SJSA1 (cell line): ENCODE results near the gene GPLD1. TPM values are rescaled to one million over a fixed set of nuclear protein-coding genes. Genes with fewer than 3 reads are reported as not detected.
"Not testable (repeated sequence)": the region's sequence is repeated elsewhere in the genome, so short reads cannot be mapped to it uniquely, and the experiment has no call there.

ENCODE experiments used
- DNase-seq, 2 experiments: peaks; one replicate each; pipeline ENCODE4 v3.0.0-alpha.2; 2015 to 2020; ENCODE audit warnings: low spot score in 2 of 2, low read depth in 1 of 2
- H3K27ac ChIP-seq: fragments of 250-450 bp; sonication (Bioruptor Pico); 2 replicates; pipeline ENCODE4 v1.5.1; 2020; ENCODE audit warnings: mild to moderate bottlenecking, moderate library complexity
- H3K27me3 ChIP-seq: fragments of 250-450 bp; sonication (Bioruptor Pico); replicated peaks from 2 replicates; pipeline ENCODE4 v1.5.1; 2020; ENCODE audit warnings: mild to moderate bottlenecking, moderate library complexity
- H3K36me3 ChIP-seq: fragments of 250-450 bp; sonication (Bioruptor Pico); 2 replicates; pipeline ENCODE4 v1.5.1; 2020; ENCODE audit warnings: mild to moderate bottlenecking
- H3K4me1 ChIP-seq: fragments of 250-450 bp; sonication (Bioruptor Pico); replicated peaks from 2 replicates; pipeline ENCODE4 v1.6.1; 2021; ENCODE audit warnings: mild to moderate bottlenecking
- H3K4me3 ChIP-seq: fragments of 250-450 bp; sonication (Bioruptor Pico); 2 replicates; pipeline ENCODE4 v1.5.1; 2020; ENCODE audit warnings: mild to moderate bottlenecking
- H3K9me3 ChIP-seq: fragments of 250-450 bp; sonication (Bioruptor Pico); replicated peaks from 2 replicates; pipeline ENCODE4 v1.5.1; 2020; ENCODE audit warnings: mild to moderate bottlenecking
- total RNA-seq: library from RNA; depleted of rRNA; stranded (reverse); fragments of >200 nt; shearing (Covaris generic); gene quantifications from 2 replicates; pipeline ENCODE4 v1.2.3, GENCODE V29; 2014

The GPLD1 gene
- total RNA-seq, 1 experiment from 2014 or later: 0.74 TPM

DNA sequence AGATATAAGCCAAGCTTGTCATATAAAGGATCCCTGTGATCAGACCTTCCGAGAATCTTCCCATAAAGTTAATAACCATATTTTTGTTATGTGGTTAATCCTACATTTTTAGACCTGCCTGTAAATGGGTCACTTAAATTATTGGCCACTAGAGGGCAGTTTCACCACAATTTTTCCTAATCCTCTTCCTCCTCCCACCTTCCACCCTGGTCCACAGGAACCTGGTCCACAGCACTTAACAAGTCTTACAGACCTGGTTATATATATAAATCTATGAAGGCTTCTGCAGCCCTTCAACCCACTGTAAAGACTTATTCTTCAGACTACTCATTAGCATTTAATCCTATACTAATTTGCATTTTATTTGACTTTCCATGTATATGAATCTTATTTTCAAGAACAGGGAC is 58.3 kb downstream of the GPLD1 start:
- H3K9me3 ChIP-seq: no peaks in the 10 kb centered on the region
- H3K36me3 ChIP-seq: peaks cover 7% of the 10 kb centered on the region
- no peaks in the 10 kb centered on the region for H3K27me3 ChIP-seq
- H3K4me1 ChIP-seq: no peaks in the 10 kb centered on the region
- H3K27ac ChIP-seq: no peak overlapping the region
- peak in 1 of 2 experiments; percentile 31 for DNase-seq
- no peak overlapping the region for H3K4me3 ChIP-seq

GRCh38 chr6:24430086-24430485 is 59.3 kb downstream of the GPLD1 start:
- H3K27ac ChIP-seq: no peak overlapping the region
- no peaks in the 10 kb centered on the region for H3K9me3 ChIP-seq
- H3K4me1 ChIP-seq: no peaks in the 10 kb centered on the region
- no peak for DNase-seq
- H3K36me3 ChIP-seq: peaks cover 16% of the 10 kb centered on the region
- no peak overlapping the region for H3K4me3 ChIP-seq
- H3K27me3 ChIP-seq: no peaks in the 10 kb centered on the region

DNA sequence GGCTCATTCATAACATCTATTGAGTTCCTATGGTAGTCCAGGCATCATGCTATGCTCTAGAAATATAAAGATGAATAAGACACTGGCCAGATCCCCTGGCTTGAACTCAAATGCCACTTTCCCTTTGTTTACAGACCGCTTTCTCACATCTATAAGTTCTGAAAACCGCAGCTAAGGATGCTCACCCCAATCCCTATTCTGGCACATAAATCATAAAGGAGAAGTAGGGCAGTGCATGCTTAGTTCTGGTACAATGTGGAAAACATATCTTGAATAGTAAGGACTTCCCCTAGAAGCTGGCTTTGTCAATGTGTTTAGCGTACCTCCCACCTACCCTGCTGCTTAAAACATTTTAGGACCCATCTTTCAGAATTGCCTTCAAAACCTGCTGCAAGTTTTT is 60.2 kb downstream of the GPLD1 start:
- no peak for DNase-seq
- Histone ChIP-seq H3K4me3 (no peak overlapping the region), H3K9me3 (no peaks in the 10 kb centered on the region), H3K36me3 (peaks cover 25% of the 10 kb centered on the region), H3K27me3 (no peaks in the 10 kb centered on the region), H3K4me1 (no peaks in the 10 kb centered on the region), H3K27ac (no peak overlapping the region)

GRCh38 chr6:24428615-24429014 is 60.8 kb downstream of the GPLD1 start:
- H3K27me3 ChIP-seq: no peaks in the 10 kb centered on the region
- no peak overlapping the region for H3K27ac ChIP-seq
- no peak for DNase-seq
- no peak overlapping the region for H3K4me3 ChIP-seq
- no peaks in the 10 kb centered on the region for H3K4me1 ChIP-seq
- H3K9me3 ChIP-seq: no peaks in the 10 kb centered on the region
- H3K36me3 ChIP-seq: peaks cover 28% of the 10 kb centered on the region

GRCh38 chr6:24426729-24427446 is 62.5 kb downstream of the GPLD1 start:
- Histone ChIP-seq H3K36me3 (peaks cover 46% of the 10 kb centered on the region), H3K27ac (no peak overlapping the region), H3K27me3 (no peaks in the 10 kb centered on the region), H3K4me3 (no peak overlapping the region), H3K9me3 (no peaks in the 10 kb centered on the region), H3K4me1 (no peaks in the 10 kb centered on the region)
- DNase-seq: no peak

- no peaks in the 10 kb centered on the region for H3K27me3 ChIP-seq
- H3K4me1 ChIP-seq: no peaks in the 10 kb centered on the region
- H3K9me3 ChIP-seq: no peaks in the 10 kb centered on the region
- H3K4me3 ChIP-seq: no peak overlapping the region
- DNase-seq: no peak
- H3K36me3 ChIP-seq: peaks cover 62% of the 10 kb centered on the region
- no peak overlapping the region for H3K27ac ChIP-seq
These were observed 64.3 kb downstream of the GPLD1 start for GRCh38 chr6:24425091-24425490.

GRCh38 chr6:24419526-24419925 is 69.9 kb downstream of the GPLD1 start:
- no peaks in the 10 kb centered on the region for H3K9me3 ChIP-seq
- no peaks in the 10 kb centered on the region for H3K27me3 ChIP-seq
- H3K36me3 ChIP-seq: peaks cover 89% of the 10 kb centered on the region

DNA sequence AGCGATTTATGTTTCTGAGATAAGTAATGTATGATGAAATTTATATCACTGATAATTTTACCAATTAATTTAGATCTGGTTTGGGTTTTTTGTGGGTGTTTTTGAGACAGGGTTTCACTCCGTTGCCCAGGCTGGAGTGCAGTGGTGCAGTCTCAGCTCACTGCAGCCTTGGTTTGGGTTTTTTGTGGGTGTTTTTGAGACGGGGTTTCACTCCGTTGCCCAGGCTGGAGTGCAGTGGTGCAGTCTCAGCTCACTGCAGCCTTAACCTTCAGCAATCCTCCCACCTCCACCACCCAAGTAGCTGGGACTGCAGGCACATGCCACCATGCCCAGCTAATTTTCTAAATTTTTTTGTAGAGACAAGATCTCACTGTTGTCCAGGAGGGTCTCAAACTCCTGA is 73.6 kb downstream of the GPLD1 start:
- Histone ChIP-seq H3K27ac (no peak overlapping the region), H3K36me3 (peaks cover 73% of the 10 kb centered on the region), H3K4me3 (no peak overlapping the region), H3K27me3 (no peaks in the 10 kb centered on the region), H3K9me3 (no peaks in the 10 kb centered on the region), H3K4me1 (no peaks in the 10 kb centered on the region)
- DNase-seq: no peak

More at GRCh38 chr6:24419526-24419925, 69.9 kb downstream of the GPLD1 start:
- Histone ChIP-seq H3K27ac (no peak overlapping the region), H3K4me3 (no peak overlapping the region), H3K4me1 (no peaks in the 10 kb centered on the region)
- DNase-seq: no peak

DNA sequence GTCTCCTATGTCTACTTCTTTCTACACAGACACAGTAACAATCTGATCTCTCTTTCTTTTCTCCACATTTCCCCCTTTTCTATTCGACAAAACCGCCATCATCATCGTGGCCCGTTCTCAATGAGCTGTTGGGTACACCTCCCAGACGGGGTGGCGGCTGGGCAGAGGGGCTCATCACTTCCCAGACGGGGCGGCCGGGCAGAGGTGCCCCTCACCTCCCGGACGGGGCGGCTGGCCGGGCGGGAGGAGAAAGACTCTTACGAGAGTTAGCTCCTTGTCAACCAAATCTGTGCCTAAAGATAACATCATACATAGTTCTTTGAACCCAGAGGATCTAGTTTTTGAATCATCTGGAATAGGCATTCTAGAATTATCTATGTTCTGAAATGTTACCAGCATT is 74.8 kb downstream of the GPLD1 start:
- H3K27ac ChIP-seq, DNase-seq, H3K4me1 ChIP-seq, H3K27me3 ChIP-seq, H3K9me3 ChIP-seq, H3K4me3 ChIP-seq: not testable (repeated sequence)
- peaks cover 69% of the 10 kb centered on the region for H3K36me3 ChIP-seq

GRCh38 chr6:24412294-24412693 is 77.1 kb downstream of the GPLD1 start:
- Histone ChIP-seq H3K36me3 (peaks cover 70% of the 10 kb centered on the region), H3K27ac (no peak overlapping the region), H3K27me3 (no peaks in the 10 kb centered on the region), H3K9me3 (no peaks in the 10 kb centered on the region), H3K4me3 (no peak overlapping the region), H3K4me1 (no peaks in the 10 kb centered on the region)
- no peak for DNase-seq

- no peaks in the 10 kb centered on the region for H3K27me3 ChIP-seq
- H3K9me3 ChIP-seq: no peaks in the 10 kb centered on the region
- no peak overlapping the region for H3K4me3 ChIP-seq
- peaks cover 66% of the 10 kb centered on the region for H3K36me3 ChIP-seq
- no peaks in the 10 kb centered on the region for H3K4me1 ChIP-seq
- no peak for DNase-seq
- H3K27ac ChIP-seq: no peak overlapping the region
These were observed 78.8 kb downstream of the GPLD1 start for GRCh38 chr6:24410622-24411021.

- H3K9me3 ChIP-seq: no peaks in the 10 kb centered on the region
- no peak for DNase-seq
- no peaks in the 10 kb centered on the region for H3K27me3 ChIP-seq
- 0 out of 2 replicates have a peak, but pooled peaks cover 3% of the 10 kb centered on the region for H3K4me1 ChIP-seq
- H3K27ac ChIP-seq: no peak overlapping the region
- H3K36me3 ChIP-seq: peaks cover 64% of the 10 kb centered on the region
- H3K4me3 ChIP-seq: no peak overlapping the region
These were observed 80.5 kb downstream of the GPLD1 start for GRCh38 chr6:24408719-24409410.

GRCh38 chr6:24405262-24405661 is 84.1 kb downstream of the GPLD1 start:
- Histone ChIP-seq H3K27me3 (no peaks in the 10 kb centered on the region), H3K36me3 (peaks cover 46% of the 10 kb centered on the region), H3K4me3 (no peak overlapping the region), H3K9me3 (no peaks in the 10 kb centered on the region), H3K4me1 (peaks cover 5% of the 10 kb centered on the region; the same call in 1 of the 2 replicates), H3K27ac (no peak overlapping the region)
- no peak for DNase-seq

- peaks cover 33% of the 10 kb centered on the region for H3K36me3 ChIP-seq
- peak overlapping the region; percentile 76 for H3K4me3 ChIP-seq
- H3K4me1 ChIP-seq: peaks cover 5% of the 10 kb centered on the region; the same call in 1 of the 2 replicates
- no peak overlapping the region for H3K27ac ChIP-seq
- no peaks in the 10 kb centered on the region for H3K9me3 ChIP-seq
- DNase-seq: no peak
- no peaks in the 10 kb centered on the region for H3K27me3 ChIP-seq
These were observed 85.9 kb downstream of the GPLD1 start for GRCh38 chr6:24403501-24403824.
